ENCODE results near the gene SDF2. TPM values are rescaled to one million over a fixed set of nuclear protein-coding genes. Genes with fewer than 3 reads are reported as not detected.
A peak's percentile ranks its signal among the peaks of the same experiment; 100 is the strongest.

Gene SDF2
- total and polyA plus RNA-seq, 9 of the 15 experiments (the other 6 are each of a cell fraction or from before 2014, with no cell fraction given) = 41.2 to 132 (median 65.6) TPM

DNA sequence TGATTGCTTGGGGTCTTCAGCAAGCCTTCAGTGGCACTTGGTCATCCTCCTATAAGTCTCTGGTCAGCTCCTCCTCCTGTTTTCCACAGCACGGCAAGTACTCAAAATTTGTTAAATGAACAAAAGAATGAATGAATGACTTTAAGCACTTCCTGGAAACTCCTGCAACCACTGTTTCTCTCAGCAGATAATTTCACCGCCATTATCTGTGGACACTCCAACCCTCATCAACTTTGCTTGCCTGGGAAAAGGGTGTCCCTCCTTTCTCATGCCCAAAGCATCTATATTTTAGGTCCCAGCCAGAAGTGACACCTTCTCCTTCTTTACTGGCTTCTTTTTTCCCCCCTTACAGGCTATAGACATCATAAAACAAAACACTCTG lies 45.6 kb upstream of the SDF2 start (continued):
- TF ChIP-seq YY1 (IDR thresholded peaks at IDR 0.05; ENCODE audit: borderline replicate concordance in 1 of 3, control insufficient read depth in 1 of 3, extremely low read depth in 1 of 3, insufficient read depth in 3 of 3, insufficient read length in 1 of 3, insufficient replicate concordance in 2 of 3, low read depth in 1 of 3, low read length in 2 of 3) = peak in 1 of 3 experiments; percentile 57

DNA sequence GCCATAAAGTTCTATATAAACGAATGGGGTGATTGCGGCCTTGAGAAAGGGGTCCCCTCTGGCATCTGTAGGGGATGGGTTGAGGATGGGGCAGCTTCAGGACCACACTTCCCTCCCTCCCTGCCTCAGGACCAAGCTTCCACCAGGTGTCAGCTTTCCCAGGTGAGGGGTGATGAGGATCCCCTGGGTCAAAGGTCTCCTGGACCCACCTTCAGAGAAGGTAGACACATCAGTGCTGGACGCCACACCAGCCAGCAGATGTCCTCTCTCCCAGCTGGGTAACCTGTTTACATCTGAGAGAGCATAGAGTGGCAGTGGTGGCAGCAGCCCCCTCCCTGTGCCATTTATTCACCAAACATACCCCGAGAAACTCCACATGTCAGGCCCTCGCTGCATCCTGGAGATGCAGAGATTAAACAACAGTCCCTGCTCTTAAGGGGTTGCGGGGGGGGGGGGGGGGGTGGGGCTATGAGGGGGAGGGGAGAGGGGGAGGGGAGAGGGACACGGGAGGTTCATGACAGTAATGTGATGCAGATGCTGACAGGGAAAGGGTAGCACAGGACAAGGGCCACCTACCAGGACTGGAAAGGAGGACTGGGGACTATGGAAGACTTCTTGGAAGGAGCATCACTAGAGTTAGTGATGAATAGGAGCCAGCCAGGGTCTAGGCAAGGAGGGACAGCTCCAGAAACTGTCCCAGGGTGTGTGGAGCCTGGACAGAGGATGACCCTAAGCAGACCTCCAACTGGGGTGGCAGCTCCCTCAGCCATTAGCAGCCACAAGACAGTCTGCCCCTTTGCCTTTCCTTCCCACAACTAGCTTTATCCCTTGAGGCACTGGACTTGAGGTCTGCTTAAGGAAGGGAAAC lies 45.0 kb upstream of the SDF2 start:
- Histone ChIP-seq H3K9me1 (ENCODE audit: control insufficient read depth, insufficient read depth, low read length) (no peaks in the 10 kb centered on the region), H4K20me1 (replicated peaks; ENCODE audit: control insufficient read depth, insufficient read depth, low read length) (no peaks in the 10 kb centered on the region; the same call in 1 of the 2 replicates), H3K36me3 (ENCODE audit: control insufficient read depth, insufficient read depth, low read length) (peaks cover 35% of the 10 kb centered on the region; the same call in 2 of the 3 replicates), H3K9ac (ENCODE audit: insufficient read depth in 1 of 2, low read depth in 2 of 2, low read length in 2 of 2) (peak overlapping the region in 1 of 2 experiments; percentile 40; a peak in 1 of 4 replicates), H2AFZ (ENCODE audit: low read depth, low read length) (no peak overlapping the region), H3K4me3 (no peak overlapping the region), H3K9me3 (replicated peaks; ENCODE audit: control insufficient read depth, insufficient read depth, low read depth, low read length) (0 out of 2 replicates have a peak, but pooled peaks cover 2% of the 10 kb centered on the region), H3K4me2 (ENCODE audit: insufficient read depth, low read length) (no peak overlapping the region), H3K27me3 (ENCODE audit: control insufficient read depth in 2 of 2, insufficient read depth in 2 of 2, low read length in 2 of 2) (no peaks in the 10 kb centered on the region), H3K4me1 (replicated peaks in 1 of 2; ENCODE audit: control insufficient read depth in 2 of 2, insufficient read depth in 2 of 2, low read length in 2 of 2) (peaks cover 7 to 27% of the 10 kb centered on the region in 2 experiments; a peak in 4 of 5 replicates), H3K27ac (ENCODE audit: extremely low read depth, low read depth, low read length) (no peak overlapping the region), H3K79me2 (ENCODE audit: control insufficient read depth, insufficient read depth, low read length) (peaks cover 13% of the 10 kb centered on the region)
- ChIA-PET CTCF (ENCODE audit: low intra/inter-chr PET ratio) (interaction anchor here (0.6 kb wide), 1 partner anchor 1085 kb away, joined by 4 read pairs; no protein-coding TSS in a partner anchor), POLR2A (interaction anchor here (0.5 to 8.7 kb wide), 6 partner anchors 14 to 1266 kb away, joined by 3 to 133 read pairs (median 3); partner anchors contain the start of genes BLTP2 and RPL23A)
- in situ Hi-C loops (cut with MboI) (no loop called here), intact Hi-C loops (cut with micrococcal nuclease) (no loop called here)
- DNase-seq (ENCODE audit: extremely low read depth in 1 of 4, low spot score in 3 of 4) = peak in 2 of 4 experiments; percentile 23 to 35
- no peak for ATAC-seq
- no peak for FAIRE-seq
- TF ChIP-seq, protein P1, sequence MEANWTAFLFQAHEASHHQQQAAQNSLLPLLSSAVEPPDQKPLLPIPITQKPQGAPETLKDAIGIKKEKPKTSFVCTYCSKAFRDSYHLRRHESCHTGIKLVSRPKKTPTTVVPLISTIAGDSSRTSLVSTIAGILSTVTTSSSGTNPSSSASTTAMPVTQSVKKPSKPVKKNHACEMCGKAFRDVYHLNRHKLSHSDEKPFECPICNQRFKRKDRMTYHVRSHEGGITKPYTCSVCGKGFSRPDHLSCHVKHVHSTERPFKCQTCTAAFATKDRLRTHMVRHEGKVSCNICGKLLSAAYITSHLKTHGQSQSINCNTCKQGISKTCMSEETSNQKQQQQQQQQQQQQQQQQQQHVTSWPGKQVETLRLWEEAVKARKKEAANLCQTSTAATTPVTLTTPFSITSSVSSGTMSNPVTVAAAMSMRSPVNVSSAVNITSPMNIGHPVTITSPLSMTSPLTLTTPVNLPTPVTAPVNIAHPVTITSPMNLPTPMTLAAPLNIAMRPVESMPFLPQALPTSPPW (CRISPR knock-in tag; IDR thresholded peaks at IDR 0.05) = peak; percentile 59
- TF ChIP-seq, protein P2, sequence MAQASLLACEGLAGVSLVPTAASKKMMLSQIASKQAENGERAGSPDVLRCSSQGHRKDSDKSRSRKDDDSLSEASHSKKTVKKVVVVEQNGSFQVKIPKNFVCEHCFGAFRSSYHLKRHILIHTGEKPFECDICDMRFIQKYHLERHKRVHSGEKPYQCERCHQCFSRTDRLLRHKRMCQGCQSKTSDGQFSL (CRISPR knock-in tag; IDR thresholded peaks at IDR 0.05) = no peak; the same call in 1 of the 2 replicates
- TF ChIP-seq, protein P2 (tag; IDR thresholded peaks at IDR 0.05) = peak in 1 of 2 experiments; percentile 94; a peak in 2 of 4 replicates
- no peak for TF ChIP-seq STAG1 (CRISPR knock-in tag; IDR thresholded peaks at IDR 0.05; ENCODE audit: borderline replicate concordance)
- no TSS peak for BruUV-seq (replicated peaks)
- 52% methylated on average over 5 of the region's 7 CpGs for WGBS (ENCODE audit: insufficient coverage, low coverage, missing lambda C conversion rate)
